Purkinje cell (primary cell): ENCODE results near the gene PTBP1. TPM values are rescaled to one million over a fixed set of nuclear protein-coding genes. Genes with fewer than 3 reads are reported as not detected.

Experiments
- polyA plus RNA-seq: library from polyadenylated mRNA; unstranded; fragments of >200 nt; fragmentation: Nextera tagmentation; gene quantifications from 2 replicates; pipeline ENCODE4 v1.2.1, GENCODE V29; 2014

Gene PTBP1
- polyA plus RNA-seq = 0.62 and 0.71 TPM in 2 replicates

DNA sequence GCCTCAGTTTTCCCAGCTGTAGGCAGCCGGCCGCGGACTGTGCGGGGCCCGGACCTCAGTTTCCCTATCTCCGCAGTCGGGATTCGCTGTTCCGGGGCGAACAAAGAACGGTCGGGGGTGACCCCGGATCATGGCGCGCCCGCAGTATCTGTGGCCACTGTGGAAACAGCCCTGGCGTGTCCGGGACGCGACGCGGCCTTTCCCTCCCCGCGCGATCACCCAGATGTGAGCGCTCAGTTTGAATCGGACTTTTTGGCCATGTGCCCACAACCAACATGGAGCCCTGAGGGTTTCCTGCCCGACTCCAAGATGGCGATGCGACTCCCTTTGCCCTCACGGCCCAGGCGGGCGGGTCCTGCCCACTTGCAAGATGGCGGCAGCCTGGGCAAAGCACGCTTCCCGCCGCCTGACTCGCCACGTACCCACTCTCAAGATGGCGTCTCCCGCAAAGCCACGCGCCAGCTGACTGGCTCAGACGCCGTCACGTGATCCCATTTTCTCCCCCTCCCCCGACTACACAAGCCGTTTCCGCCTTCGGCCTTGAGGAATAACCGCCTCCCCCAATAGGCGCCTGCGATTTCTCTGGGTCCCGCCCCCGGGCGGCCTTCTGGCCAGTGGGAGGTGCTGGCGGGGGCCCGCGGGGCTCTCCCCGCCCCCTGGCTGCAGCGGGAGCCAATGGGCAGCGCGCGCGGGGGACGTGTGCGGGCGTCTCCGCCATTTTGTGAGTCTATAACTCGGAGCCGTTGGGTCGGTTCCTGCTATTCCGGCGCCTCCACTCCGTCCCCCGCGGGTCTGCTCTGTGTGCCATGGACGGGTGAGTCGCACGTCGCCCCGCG is at the start of gene PTBP1:
TSS of gene PTBP1 (plus strand) at position 761 of the 836 bp plus-strand sequence. CDS start at position 807, 46 bp downstream.

DNA sequence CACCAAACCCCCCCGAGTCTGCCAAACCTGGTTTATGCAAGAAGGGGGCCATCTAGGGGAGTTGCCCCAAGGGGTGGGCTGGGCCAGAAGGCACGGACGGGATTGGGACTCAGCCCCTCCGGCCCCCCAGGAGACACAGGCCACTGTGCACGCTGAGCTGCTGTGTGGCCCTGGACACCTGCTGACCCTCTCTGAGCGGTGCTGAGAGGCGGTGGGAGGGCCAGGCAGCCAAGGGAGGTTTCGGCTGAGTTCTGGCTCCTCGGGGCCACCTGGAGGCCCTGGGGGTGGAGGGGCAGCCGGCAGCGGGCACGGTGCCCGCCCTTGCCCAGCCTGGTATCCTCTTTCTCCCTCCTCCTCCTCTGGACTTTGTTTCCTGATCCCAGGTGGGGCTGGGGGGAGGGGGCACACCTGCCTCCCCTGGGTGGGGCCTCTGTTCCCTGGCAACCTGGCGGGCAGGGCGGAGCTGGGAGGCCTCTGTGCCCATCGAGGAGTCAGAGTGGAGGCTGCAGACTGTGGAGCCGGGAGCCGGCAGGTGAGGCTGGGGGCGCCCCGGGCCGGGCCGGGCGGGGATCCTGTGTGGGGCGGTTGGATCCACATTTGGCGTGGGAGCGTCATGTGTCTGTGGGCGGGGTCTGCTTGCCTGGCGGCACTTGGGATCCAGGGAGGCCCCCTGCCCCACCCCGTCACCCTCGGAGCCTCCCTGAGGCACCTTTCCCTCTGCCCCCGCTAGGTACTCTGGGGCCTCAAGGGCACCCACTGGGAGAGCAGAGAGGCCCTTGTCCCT is 46.4 kb upstream of the PTBP1 start, which contains the start of gene MISP:
TSS of gene MISP (plus strand) at position 473 of the 784 bp plus-strand sequence. CDS start 5,835 bp downstream, outside the sequence.

DNA sequence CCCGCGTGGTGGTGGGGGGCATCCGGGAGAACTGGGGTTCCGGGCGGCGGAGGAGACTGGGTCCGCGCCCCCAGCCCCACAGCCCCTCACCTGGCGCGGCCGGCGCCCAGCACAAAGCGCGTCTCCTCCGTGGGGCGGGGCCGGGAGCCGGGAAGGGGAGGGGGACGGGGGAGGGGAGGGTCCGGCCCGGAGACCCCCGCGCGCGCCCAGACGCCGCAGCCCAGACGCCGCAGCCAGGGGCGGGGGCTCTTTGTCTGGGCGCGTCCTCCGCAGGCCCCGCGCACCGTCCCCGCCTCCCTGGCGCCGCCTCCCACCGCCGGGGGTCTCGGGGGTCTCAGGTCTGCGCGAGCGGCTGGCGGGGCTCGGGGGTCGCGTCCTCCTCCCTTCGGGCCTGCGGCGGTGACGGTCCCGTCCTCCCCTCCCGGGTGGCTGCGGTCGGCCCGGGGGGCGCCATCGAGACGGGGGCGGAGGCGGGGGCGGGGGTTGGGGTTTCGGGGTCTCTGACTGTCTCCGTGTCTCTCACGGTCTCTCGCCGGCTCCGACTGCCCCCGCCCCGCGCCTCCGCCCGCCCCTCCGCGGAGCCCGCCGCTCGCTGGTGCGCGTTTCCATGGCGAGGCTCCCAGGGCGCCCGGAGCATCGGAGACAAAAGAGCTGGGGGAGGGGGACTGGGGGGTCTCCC is 24.7 kb downstream of the PTBP1 start, which contains the start of gene PLPPR3:
TSS of gene PLPPR3 (minus strand) at position 131 of the 679 bp plus-strand sequence. CDS start 396 bp downstream, outside the sequence.

DNA sequence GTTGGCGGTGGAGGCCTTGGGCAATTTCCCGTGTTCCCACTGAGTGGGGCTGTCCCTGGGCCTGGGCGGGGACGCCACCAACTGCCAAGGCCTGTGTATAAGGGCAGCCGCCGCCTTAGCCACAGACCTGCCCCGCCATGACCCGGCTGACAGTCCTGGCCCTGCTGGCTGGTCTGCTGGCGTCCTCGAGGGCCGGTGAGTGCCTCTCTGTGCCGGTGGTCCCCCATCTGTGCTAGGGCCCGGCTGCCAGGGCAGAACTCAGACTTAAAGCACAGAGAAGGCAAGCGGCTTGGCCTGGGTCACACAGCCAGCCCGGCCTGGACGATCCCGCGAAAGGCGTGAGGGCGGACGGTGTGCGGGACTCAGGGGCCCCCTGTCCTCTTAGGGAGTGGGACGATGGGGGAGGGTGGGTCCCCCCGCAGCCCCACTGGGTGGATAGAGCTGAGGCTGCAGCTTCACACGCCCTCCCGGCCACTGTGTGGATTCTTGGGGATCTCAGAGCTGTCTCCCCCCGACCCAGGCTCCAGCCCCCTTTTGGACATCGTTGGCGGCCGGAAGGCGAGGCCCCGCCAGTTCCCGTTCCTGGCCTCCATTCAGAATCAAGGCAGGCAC is 30.6 kb downstream of the PTBP1 start, which contains the start of gene AZU1:
TSS of gene AZU1 (plus strand) at position 128 of the 612 bp plus-strand sequence. CDS start at position 138, 10 bp downstream.

DNA sequence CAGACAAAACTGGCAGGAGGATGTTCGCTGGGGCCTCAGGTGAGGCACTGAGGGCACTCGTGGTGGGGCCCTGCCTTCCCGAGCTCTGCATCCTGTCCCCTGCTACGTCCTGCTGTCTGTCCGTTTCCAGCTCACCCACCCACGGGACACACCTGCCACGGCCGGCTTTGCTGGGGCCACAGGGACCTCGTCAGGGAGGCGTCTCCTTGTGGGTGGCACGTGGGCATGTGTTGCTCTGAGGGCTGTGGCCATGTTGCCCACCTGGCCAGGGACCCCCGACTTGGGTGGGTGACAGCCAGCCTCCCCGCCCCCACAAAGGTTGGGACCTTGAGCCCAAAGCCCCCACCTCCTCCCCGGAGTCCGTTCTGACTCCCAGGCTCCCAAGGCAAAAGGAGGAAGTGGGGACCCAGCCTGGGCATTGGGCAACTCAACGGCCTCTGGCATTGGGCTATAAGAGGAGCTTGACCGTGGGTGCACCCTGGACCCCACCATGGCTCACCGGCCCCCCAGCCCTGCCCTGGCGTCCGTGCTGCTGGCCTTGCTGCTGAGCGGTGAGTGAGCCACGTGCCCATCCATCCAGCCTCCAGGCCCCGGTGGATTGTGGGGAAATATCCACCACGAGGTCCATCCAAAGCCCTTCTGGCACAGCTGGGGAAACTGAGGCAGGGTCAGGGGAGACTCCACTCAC is 43.4 kb downstream of the PTBP1 start, which contains the start of gene PRTN3:
TSS of gene PRTN3 (plus strand) at position 481 of the 688 bp plus-strand sequence. CDS start at position 491, 10 bp downstream.

DNA sequence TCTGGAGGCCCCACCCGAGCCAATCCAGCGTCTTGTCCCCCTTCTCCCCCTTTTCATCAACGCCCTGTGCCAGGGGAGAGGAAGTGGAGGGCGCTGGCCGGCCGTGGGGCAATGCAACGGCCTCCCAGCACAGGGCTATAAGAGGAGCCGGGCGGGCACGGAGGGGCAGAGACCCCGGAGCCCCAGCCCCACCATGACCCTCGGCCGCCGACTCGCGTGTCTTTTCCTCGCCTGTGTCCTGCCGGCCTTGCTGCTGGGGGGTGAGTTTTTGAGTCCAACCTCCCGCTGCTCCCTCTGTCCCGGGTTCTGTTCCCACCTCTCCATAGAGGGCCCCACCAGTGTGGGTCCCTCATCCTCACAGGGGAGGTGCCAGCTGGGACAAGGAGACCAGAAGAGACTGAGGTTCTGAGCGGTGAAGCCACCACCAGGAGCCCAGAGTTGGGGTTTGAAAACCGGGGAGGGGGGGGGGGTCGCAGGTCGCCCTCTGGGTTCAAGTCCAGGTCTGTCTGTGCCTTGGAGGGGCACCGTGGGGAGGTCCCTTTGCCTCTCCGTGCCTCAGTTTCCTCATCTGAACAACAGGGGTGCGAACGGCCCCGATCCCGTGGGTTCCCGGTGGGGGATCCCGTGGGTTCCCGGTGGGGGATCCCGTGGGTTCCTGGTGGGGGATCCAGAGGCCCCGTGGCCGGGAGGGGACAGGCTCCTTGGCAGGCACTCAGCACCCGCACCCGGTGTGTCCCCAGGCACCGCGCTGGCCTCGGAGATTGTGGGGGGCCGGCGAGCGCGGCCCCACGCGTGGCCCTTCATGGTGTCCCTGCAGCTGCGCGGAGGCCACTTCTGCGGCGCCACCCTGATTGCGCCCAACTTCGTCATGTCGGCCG is 55.1 kb downstream of the PTBP1 start, which contains the start of gene ELANE:
TSS of gene ELANE (plus strand) at position 168 of the 878 bp plus-strand sequence. CDS start at position 194, 26 bp downstream.

DNA sequence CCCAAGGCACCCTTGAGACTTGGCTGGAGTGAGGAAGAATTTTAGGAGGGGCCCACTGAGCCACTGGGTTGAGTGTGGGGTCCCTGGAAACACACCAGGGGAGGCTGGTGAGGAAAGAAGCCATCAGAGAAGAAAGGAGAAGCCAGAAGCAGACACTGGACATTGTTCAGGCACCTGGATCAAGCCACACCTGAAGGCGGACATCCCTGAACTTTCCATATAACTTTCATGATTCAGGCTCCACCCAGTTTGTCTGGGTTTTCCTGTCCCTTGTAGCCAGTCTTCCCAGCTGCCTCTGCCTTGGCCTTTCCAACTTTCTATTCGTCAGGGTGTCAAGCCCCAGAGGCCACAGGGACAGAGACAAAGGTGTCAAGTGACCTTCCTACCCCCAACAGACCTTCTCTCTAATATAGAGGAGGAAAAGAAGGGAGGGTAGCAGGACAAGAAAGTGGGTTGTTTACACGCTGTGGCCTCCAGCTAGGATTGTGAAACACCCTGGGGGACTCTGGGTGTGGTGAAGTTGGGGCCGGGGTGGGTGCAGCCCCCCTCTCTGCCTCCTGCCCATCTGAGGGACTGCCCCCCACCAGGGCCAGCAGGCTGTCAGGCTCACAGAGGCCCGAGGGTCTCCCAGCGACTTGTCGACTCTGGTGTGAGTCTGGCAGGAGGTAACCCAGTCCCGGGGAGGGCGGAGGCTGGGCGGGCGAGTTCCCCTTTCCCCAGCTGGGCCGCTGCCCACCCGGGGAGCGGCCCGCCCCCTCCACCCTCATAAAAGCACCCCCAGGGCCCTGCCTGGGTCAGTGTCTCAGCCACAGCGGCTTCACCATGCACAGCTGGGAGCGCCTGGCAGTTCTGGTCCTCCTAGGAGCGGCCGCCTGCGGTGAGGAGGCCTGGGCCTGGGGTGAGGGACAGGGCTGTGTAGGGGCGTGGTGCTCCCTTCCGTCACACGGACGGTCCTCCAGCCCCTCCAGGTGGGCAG is 61.9 kb downstream of the PTBP1 start, which contains the start of gene CFD:
TSS of gene CFD (plus strand) at position 797 of the 976 bp plus-strand sequence. CDS start at position 823, 26 bp downstream.

Other genes starting within 250 kb of the PTBP1 start
- gene BSG, start 224.9 kb upstream of the PTBP1 start, polyA plus RNA-seq = 83.4 and 114 TPM in 2 replicates
- gene HCN2, start 207.6 kb upstream of the PTBP1 start, polyA plus RNA-seq = 0.38 TPM in 1 of 2 replicates, not detected in the other
- 29.3 and 57.2 TPM in 2 replicates for gene POLRMT, start 163.9 kb upstream of the PTBP1 start, polyA plus RNA-seq
- 0.26 TPM in 1 of 2 replicates, not detected in the other for gene FGF22, start 157.6 kb upstream of the PTBP1 start, polyA plus RNA-seq
- gene RNF126, start 134.2 kb upstream of the PTBP1 start, polyA plus RNA-seq = 1.0 and 2.2 TPM in 2 replicates
- gene FSTL3, start 121.1 kb upstream of the PTBP1 start, polyA plus RNA-seq = 1.2 TPM in 1 of 2 replicates, not detected in the other
- not detected in 2 replicates for gene PRSS57, start 102.0 kb upstream of the PTBP1 start, polyA plus RNA-seq
- 0.28 and 0.99 TPM in 2 replicates for gene PALM, start 88.5 kb upstream of the PTBP1 start, polyA plus RNA-seq
- not detected in 2 replicates for gene MISP, start 46.3 kb upstream of the PTBP1 start, polyA plus RNA-seq
- gene PLPPR3, start 24.5 kb downstream of the PTBP1 start, polyA plus RNA-seq = 1.2 TPM in 1 of 2 replicates, not detected in the other
- not detected in 2 replicates for gene AZU1, start 30.4 kb downstream of the PTBP1 start, polyA plus RNA-seq
- not detected in 2 replicates for gene PRTN3, start 43.5 kb downstream of the PTBP1 start, polyA plus RNA-seq
- gene ELANE, start 54.9 kb downstream of the PTBP1 start, polyA plus RNA-seq = not detected in 2 replicates
- 0.34 and 0.60 TPM in 2 replicates for gene CFD, start 62.2 kb downstream of the PTBP1 start, polyA plus RNA-seq
- gene MED16, start 95.7 kb downstream of the PTBP1 start, polyA plus RNA-seq = 3.6 and 15.3 TPM in 2 replicates
- not detected in 2 replicates for gene RNU6-9, start 96.0 kb downstream of the PTBP1 start, polyA plus RNA-seq
- gene R3HDM4, start 115.8 kb downstream of the PTBP1 start, polyA plus RNA-seq = 0.92 and 2.0 TPM in 2 replicates
- gene KISS1R, start 119.9 kb downstream of the PTBP1 start, polyA plus RNA-seq = not detected in 2 replicates
- 0.07 and 0.27 TPM in 2 replicates for gene ARID3A, start 128.6 kb downstream of the PTBP1 start, polyA plus RNA-seq
- 6.9 and 7.9 TPM in 2 replicates for gene WDR18, start 186.9 kb downstream of the PTBP1 start, polyA plus RNA-seq
- not detected in 2 replicates for gene GRIN3B, start 203.0 kb downstream of the PTBP1 start, polyA plus RNA-seq
- gene TMEM259, start 223.7 kb downstream of the PTBP1 start, polyA plus RNA-seq = 2.3 and 6.2 TPM in 2 replicates
- gene RNU6-2, start 224.1 kb downstream of the PTBP1 start, polyA plus RNA-seq = not detected in 2 replicates
- gene CNN2, start 229.2 kb downstream of the PTBP1 start, polyA plus RNA-seq = 0.78 TPM in 1 of 2 replicates, not detected in the other
- 2.1 TPM in 1 of 2 replicates, not detected in the other for gene ABCA7, start 242.7 kb downstream of the PTBP1 start, polyA plus RNA-seq